Measurements from ENCODE around the gene LRRC31.

Gene LRRC31

GRCh38 chr3:169913323-169913722, 43.6 kb upstream of the LRRC31 start:
- no peak for TF ChIP-seq BACH2 (CRISPR knock-in tag; IDR thresholded peaks at IDR 0.05; ENCODE audit: borderline replicate concordance)
- TF ChIP-seq ESRRG (CRISPR knock-in tag; IDR thresholded peaks at IDR 0.05): no peak
- TF ChIP-seq GLIS3 (CRISPR knock-in tag; IDR thresholded peaks at IDR 0.05): no peak
- TF ChIP-seq ZFP30 (CRISPR knock-in tag; IDR thresholded peaks at IDR 0.05): no peak
- no peak for TF ChIP-seq ISL1 (CRISPR knock-in tag; IDR thresholded peaks at IDR 0.05)
- no peak for TF ChIP-seq ARNTL (CRISPR knock-in tag; IDR thresholded peaks at IDR 0.05; ENCODE audit: borderline replicate concordance, low read depth)
- TF ChIP-seq CSDC2 (CRISPR knock-in tag; IDR thresholded peaks at IDR 0.05): no peak
- TF ChIP-seq OSR1 (CRISPR knock-in tag; IDR thresholded peaks at IDR 0.05): no peak
- no peak for ATAC-seq

DNA sequence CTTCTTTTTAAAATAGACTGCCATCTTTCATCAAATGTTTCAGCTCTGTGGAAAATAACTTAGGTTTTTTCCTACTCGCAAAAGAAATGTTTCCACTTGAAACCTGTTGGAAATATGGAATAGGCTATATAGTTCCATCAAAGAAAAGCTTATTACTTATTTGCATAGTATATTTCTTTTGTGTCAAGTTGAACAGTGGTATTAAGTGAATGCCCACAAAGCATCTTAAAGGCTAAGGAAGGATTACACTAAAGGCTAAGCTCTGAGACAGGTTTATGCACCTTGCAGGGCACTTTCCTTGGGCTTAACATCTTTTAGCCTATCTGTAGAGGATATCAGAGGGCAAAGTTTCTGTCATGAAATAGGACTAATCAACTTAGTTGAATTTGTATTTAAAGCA, 41.5 kb upstream of the LRRC31 start, which contains the start of gene SAMD7:
SAMD7 (plus strand) TSS at position 301 of the 400 bp plus-strand sequence. CDS start 7,927 bp downstream, outside the sequence.
- no peak for TF ChIP-seq ZFP3 (CRISPR knock-in tag; IDR thresholded peaks at IDR 0.05)
- no peak for TF ChIP-seq OSR1 (CRISPR knock-in tag; IDR thresholded peaks at IDR 0.05)
- no peak for TF ChIP-seq CSDC2 (CRISPR knock-in tag; IDR thresholded peaks at IDR 0.05)
- no peak for TF ChIP-seq GLIS3 (CRISPR knock-in tag; IDR thresholded peaks at IDR 0.05)
- no peak for TF ChIP-seq RARB (CRISPR knock-in tag; IDR thresholded peaks at IDR 0.05)
- no peak for TF ChIP-seq ZNF8 (CRISPR knock-in tag; IDR thresholded peaks at IDR 0.05)
- no peak for TF ChIP-seq ESRRG (CRISPR knock-in tag; IDR thresholded peaks at IDR 0.05)
- TF ChIP-seq ZNF70 (CRISPR knock-in tag; IDR thresholded peaks at IDR 0.05): no peak
- TF ChIP-seq, protein P1, sequence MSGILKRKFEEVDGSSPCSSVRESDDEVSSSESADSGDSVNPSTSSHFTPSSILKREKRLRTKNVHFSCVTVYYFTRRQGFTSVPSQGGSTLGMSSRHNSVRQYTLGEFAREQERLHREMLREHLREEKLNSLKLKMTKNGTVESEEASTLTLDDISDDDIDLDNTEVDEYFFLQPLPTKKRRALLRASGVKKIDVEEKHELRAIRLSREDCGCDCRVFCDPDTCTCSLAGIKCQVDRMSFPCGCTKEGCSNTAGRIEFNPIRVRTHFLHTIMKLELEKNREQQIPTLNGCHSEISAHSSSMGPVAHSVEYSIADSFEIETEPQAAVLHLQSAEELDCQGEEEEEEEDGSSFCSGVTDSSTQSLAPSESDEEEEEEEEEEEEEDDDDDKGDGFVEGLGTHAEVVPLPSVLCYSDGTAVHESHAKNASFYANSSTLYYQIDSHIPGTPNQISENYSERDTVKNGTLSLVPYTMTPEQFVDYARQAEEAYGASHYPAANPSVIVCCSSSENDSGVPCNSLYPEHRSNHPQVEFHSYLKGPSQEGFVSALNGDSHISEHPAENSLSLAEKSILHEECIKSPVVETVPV (CRISPR knock-in tag; IDR thresholded peaks at IDR 0.05): no peak
- TF ChIP-seq ZC3H10 (CRISPR knock-in tag; IDR thresholded peaks at IDR 0.05): no peak
- TF ChIP-seq, protein P2, sequence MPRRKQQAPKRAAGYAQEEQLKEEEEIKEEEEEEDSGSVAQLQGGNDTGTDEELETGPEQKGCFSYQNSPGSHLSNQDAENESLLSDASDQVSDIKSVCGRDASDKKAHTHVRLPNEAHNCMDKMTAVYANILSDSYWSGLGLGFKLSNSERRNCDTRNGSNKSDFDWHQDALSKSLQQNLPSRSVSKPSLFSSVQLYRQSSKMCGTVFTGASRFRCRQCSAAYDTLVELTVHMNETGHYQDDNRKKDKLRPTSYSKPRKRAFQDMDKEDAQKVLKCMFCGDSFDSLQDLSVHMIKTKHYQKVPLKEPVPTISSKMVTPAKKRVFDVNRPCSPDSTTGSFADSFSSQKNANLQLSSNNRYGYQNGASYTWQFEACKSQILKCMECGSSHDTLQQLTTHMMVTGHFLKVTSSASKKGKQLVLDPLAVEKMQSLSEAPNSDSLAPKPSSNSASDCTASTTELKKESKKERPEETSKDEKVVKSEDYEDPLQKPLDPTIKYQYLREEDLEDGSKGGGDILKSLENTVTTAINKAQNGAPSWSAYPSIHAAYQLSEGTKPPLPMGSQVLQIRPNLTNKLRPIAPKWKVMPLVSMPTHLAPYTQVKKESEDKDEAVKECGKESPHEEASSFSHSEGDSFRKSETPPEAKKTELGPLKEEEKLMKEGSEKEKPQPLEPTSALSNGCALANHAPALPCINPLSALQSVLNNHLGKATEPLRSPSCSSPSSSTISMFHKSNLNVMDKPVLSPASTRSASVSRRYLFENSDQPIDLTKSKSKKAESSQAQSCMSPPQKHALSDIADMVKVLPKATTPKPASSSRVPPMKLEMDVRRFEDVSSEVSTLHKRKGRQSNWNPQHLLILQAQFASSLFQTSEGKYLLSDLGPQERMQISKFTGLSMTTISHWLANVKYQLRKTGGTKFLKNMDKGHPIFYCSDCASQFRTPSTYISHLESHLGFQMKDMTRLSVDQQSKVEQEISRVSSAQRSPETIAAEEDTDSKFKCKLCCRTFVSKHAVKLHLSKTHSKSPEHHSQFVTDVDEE (CRISPR knock-in tag; IDR thresholded peaks at IDR 0.05): no peak
- no peak for TF ChIP-seq TOX (CRISPR knock-in tag; IDR thresholded peaks at IDR 0.05; ENCODE audit: borderline replicate concordance)
- TF ChIP-seq CREB5 (CRISPR knock-in tag; IDR thresholded peaks at IDR 0.05; ENCODE audit: low read depth): no peak
- TF ChIP-seq PPARA (CRISPR knock-in tag; IDR thresholded peaks at IDR 0.05; ENCODE audit: borderline replicate concordance): no peak
- no peak for TF ChIP-seq BACH2 (CRISPR knock-in tag; IDR thresholded peaks at IDR 0.05; ENCODE audit: borderline replicate concordance)
- TF ChIP-seq ZFP30 (CRISPR knock-in tag; IDR thresholded peaks at IDR 0.05): no peak
- no peak for TF ChIP-seq TCF4 (CRISPR knock-in tag; IDR thresholded peaks at IDR 0.05; ENCODE audit: borderline replicate concordance)
- TF ChIP-seq ARNTL (CRISPR knock-in tag; IDR thresholded peaks at IDR 0.05; ENCODE audit: borderline replicate concordance, low read depth): no peak
- no peak for TF ChIP-seq ISL1 (CRISPR knock-in tag; IDR thresholded peaks at IDR 0.05)
- no peak for ATAC-seq

- no peak for ATAC-seq
Measured at GRCh38 chr3:169907944-169908343, 38.2 kb upstream of the LRRC31 start.

DNA sequence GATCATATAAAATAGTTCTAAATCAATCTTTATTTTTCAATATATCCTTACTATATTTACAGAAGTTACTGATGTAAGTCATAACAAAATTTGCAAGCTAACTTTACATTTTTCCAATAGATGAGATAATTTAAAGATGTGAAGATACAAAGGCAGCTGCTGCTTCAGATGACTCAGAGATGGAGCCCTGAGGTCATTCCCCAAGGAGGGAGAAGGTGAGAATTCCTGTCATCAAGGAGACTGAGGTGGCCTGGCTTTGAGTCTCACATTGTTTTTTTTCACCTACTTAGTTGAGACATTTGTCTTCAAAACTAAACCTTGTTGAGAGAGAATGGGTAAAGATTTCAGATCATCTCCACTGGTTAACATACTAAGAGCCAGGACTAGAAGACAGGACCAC, 37.7 kb upstream of the LRRC31 start:
- ATAC-seq: no peak
- no peak for TF ChIP-seq BACH2 (CRISPR knock-in tag; IDR thresholded peaks at IDR 0.05; ENCODE audit: borderline replicate concordance)
- no peak for TF ChIP-seq SNAI2 (CRISPR knock-in tag; IDR thresholded peaks at IDR 0.05)
- TF ChIP-seq GLIS3 (CRISPR knock-in tag; IDR thresholded peaks at IDR 0.05): no peak
- TF ChIP-seq ISL1 (CRISPR knock-in tag; IDR thresholded peaks at IDR 0.05): no peak
- no peak for TF ChIP-seq TOX (CRISPR knock-in tag; IDR thresholded peaks at IDR 0.05; ENCODE audit: borderline replicate concordance)
- TF ChIP-seq ZNF8 (CRISPR knock-in tag; IDR thresholded peaks at IDR 0.05): no peak
- no peak for TF ChIP-seq ZNF70 (CRISPR knock-in tag; IDR thresholded peaks at IDR 0.05)
- no peak for TF ChIP-seq PPARA (CRISPR knock-in tag; IDR thresholded peaks at IDR 0.05; ENCODE audit: borderline replicate concordance)
- no peak for TF ChIP-seq CSDC2 (CRISPR knock-in tag; IDR thresholded peaks at IDR 0.05)
- TF ChIP-seq ARNTL (CRISPR knock-in tag; IDR thresholded peaks at IDR 0.05; ENCODE audit: borderline replicate concordance, low read depth): no peak
- no peak for TF ChIP-seq OSR1 (CRISPR knock-in tag; IDR thresholded peaks at IDR 0.05)
- TF ChIP-seq CREB5 (CRISPR knock-in tag; IDR thresholded peaks at IDR 0.05; ENCODE audit: low read depth): no peak
- TF ChIP-seq, protein P2 (CRISPR knock-in tag; IDR thresholded peaks at IDR 0.05): no peak
- TF ChIP-seq, protein P3, sequence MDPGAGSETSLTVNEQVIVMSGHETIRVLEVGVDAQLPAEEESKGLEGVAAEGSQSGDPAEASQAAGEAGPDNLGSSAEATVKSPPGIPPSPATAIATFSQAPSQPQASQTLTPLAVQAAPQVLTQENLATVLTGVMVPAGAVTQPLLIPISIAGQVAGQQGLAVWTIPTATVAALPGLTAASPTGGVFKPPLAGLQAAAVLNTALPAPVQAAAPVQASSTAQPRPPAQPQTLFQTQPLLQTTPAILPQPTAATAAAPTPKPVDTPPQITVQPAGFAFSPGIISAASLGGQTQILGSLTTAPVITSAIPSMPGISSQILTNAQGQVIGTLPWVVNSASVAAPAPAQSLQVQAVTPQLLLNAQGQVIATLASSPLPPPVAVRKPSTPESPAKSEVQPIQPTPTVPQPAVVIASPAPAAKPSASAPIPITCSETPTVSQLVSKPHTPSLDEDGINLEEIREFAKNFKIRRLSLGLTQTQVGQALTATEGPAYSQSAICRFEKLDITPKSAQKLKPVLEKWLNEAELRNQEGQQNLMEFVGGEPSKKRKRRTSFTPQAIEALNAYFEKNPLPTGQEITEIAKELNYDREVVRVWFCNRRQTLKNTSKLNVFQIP (CRISPR knock-in tag; IDR thresholded peaks at IDR 0.05; ENCODE audit: borderline replicate concordance, low read depth): no peak
- TF ChIP-seq TCF4 (CRISPR knock-in tag; IDR thresholded peaks at IDR 0.05; ENCODE audit: borderline replicate concordance): no peak
- TF ChIP-seq ZFP30 (CRISPR knock-in tag; IDR thresholded peaks at IDR 0.05): no peak
- no peak for TF ChIP-seq ZFP3 (CRISPR knock-in tag; IDR thresholded peaks at IDR 0.05)
- TF ChIP-seq ESRRG (CRISPR knock-in tag; IDR thresholded peaks at IDR 0.05): no peak

More at GRCh38 chr3:169907944-169908343, 38.2 kb upstream of the LRRC31 start:
- TF ChIP-seq ZFP30 (CRISPR knock-in tag; IDR thresholded peaks at IDR 0.05): no peak
- no peak for TF ChIP-seq RARB (CRISPR knock-in tag; IDR thresholded peaks at IDR 0.05)
- no peak for TF ChIP-seq ZFP3 (CRISPR knock-in tag; IDR thresholded peaks at IDR 0.05)
